ENCODE data around the gene MGRN1.

GRCh38 chr16:4628283-4628682 is 3.7 kb downstream of the MGRN1 start:
- TF ChIP-seq CTCF (conservative IDR thresholded peaks at IDR 0.05; ENCODE audit: low read depth, low read length) (no peak), EZH2 (IDR thresholded peaks at IDR 0.05; ENCODE audit: borderline replicate concordance, low read depth, low read length, poor library complexity, severe bottlenecking) (no peak)
